Kidney (tissue), 14 donors: ENCODE results near the gene CDK14. TPM values are rescaled to one million over a fixed set of nuclear protein-coding genes. Genes with fewer than 3 reads are reported as not detected.

ENCODE experiments used
- DNase-seq, 5 donors: peaks; one replicate each; pipeline ENCODE4 v3.0.0-alpha.2; 2013 to 2020
- FAIRE-seq: peaks from 2 replicates; lab custom pipeline; 2012; peaks lifted over from hg19 to GRCh38; lab: Jason Lieb, UNC
- H3K27ac ChIP-seq, 2 donors: one replicate each; pipeline ENCODE4 v1.7.0; 2013; ENCODE audit warnings: low read depth in 2 of 2, low read length in 2 of 2, inconsistent platforms in 1 of 2
- H3K27me3 ChIP-seq: one replicate; pipeline ENCODE4 v1.7.1; 2013; ENCODE audit warnings: low read length, inconsistent platforms; ENCODE audit not compliant: control insufficient read depth, insufficient read depth
- H3K36me3 ChIP-seq, 3 donors: one replicate each; pipeline versions ENCODE4 v1.7.0 to v1.7.1; 2013; ENCODE audit warnings: low read length in 3 of 3, control low read depth in 1 of 3, inconsistent platforms in 1 of 3; ENCODE audit not compliant: insufficient read depth in 3 of 3, control insufficient read depth in 2 of 3
- H3K4me1 ChIP-seq, 3 donors: one replicate each; pipeline versions ENCODE4 v1.7.0 to v1.7.1; 2013; ENCODE audit warnings: low read length in 3 of 3, inconsistent platforms in 1 of 3, low read depth in 1 of 3; ENCODE audit not compliant: control insufficient read depth in 2 of 3, insufficient read depth in 2 of 3
- H3K4me3 ChIP-seq, 3 donors: one replicate each; pipeline versions ENCODE4 v1.7.0 to v1.8.1; 2013; ENCODE audit warnings: low read length in 3 of 3, control low read depth in 1 of 3, inconsistent platforms in 1 of 3
- H3K9ac ChIP-seq, 3 donors: one replicate each; pipeline versions ENCODE4 v1.7.0 to v1.7.1; 2013; ENCODE audit warnings: low read length in 3 of 3, control low read depth in 1 of 3, inconsistent platforms in 1 of 3
- H3K9me3 ChIP-seq, 3 donors: one replicate each; pipeline versions ENCODE4 v1.7.0 to v1.7.1; 2013; ENCODE audit warnings: low read length in 3 of 3, control low read depth in 1 of 3, inconsistent platforms in 1 of 3; ENCODE audit not compliant: control insufficient read depth in 2 of 3, insufficient read depth in 1 of 3
- CTCF ChIP-seq: IDR thresholded peaks from 3 replicates; pipeline ENCODE4 v1.5.1; 2012; ENCODE audit warnings: mild to moderate bottlenecking, moderate library complexity, borderline replicate concordance; ENCODE audit not compliant: insufficient read depth; ENCODE audit errors: extremely low read depth
- intact Hi-C: fragments of 100-400 bp; cut with DNase I; formaldehyde crosslinking; loops from one replicate; pipeline ENCODE4 v1.11.1; 2022
- polyA plus RNA-seq: library from polyadenylated mRNA; stranded (reverse); fragments of 350-450 nt; fragmentation: Illumina TruSeq; extraction: RNeasy Lipid Tissue Mini Kit (QIAGEN cat#74804); gene quantifications from one replicate; pipeline ENCODE4 v1.2.3, GENCODE V29; 2014; ENCODE audit warnings: low read depth, low replicate concordance; ENCODE audit not compliant: insufficient read depth
- total RNA-seq: library from RNA; stranded (reverse); fragmentation: NEBNext Ultra II Directional; extraction: Animal tissue kit (Norgen Biotek cat#: 25700); gene quantifications from one replicate; pipeline ENCODE4 v1.2.1, GENCODE V29; 2021
- donor health status: control.
- donor health status: control.
- donor health status: control.
- donor health status: control.
- donor health status: control.
- donor health status: DM: yes; HTN: yes; CAD: no.
- donor health status: Normal renal cell carcinoma (clear cell type).

The CDK14 gene
- total and polyA plus RNA-seq, 2 donors from 2014 or later, result 11.9 to 33.9 TPM

- no peaks in the 10 kb centered on the region for H3K9me3 ChIP-seq
- no peaks in the 10 kb centered on the region for H3K36me3 ChIP-seq
- no peak for DNase-seq
- H3K9ac ChIP-seq, result no peak overlapping the region
- TF ChIP-seq CTCF, result no peak
- FAIRE-seq, result no peak
- no peak overlapping the region for H3K4me3 ChIP-seq
- intact Hi-C loops, result no loop called here
- H3K27ac ChIP-seq, result no peak overlapping the region
- no peaks in the 10 kb centered on the region for H3K27me3 ChIP-seq
- peaks cover 0 to 3% (median 0%) of the 10 kb centered on the region in 3 donors for H3K4me1 ChIP-seq
Measured at GRCh38 chr7:91039033-91039432, 442.9 kb downstream of the CDK14 start.

- intact Hi-C loops, result no loop called here
- H3K9me3 ChIP-seq, result no peaks in the 10 kb centered on the region
- TF ChIP-seq CTCF, result no peak
- DNase-seq (no peak), FAIRE-seq (no peak)
- no peak overlapping the region for H3K27ac ChIP-seq
- H3K9ac ChIP-seq, result no peak overlapping the region
- no peaks in the 10 kb centered on the region for H3K36me3 ChIP-seq
- H3K27me3 ChIP-seq, result no peaks in the 10 kb centered on the region
- peaks cover 0 to 3% (median 0%) of the 10 kb centered on the region in 3 donors for H3K4me1 ChIP-seq
- H3K4me3 ChIP-seq, result no peak overlapping the region
Measured at GRCh38 chr7:91041141-91041540, 445.0 kb downstream of the CDK14 start.

GRCh38 chr7:91041901-91042484, 445.9 kb downstream of the CDK14 start:
- H3K9ac ChIP-seq, result no peak overlapping the region
- H3K36me3 ChIP-seq, result no peaks in the 10 kb centered on the region
- intact Hi-C loops, result no loop called here
- no peak for TF ChIP-seq CTCF
- no peak for DNase-seq
- H3K4me3 ChIP-seq, result no peak overlapping the region
- peaks cover 0 to 3% (median 0%) of the 10 kb centered on the region in 3 donors for H3K4me1 ChIP-seq
- no peak for FAIRE-seq
- no peaks in the 10 kb centered on the region for H3K27me3 ChIP-seq
- H3K27ac ChIP-seq, result no peak overlapping the region
- no peaks in the 10 kb centered on the region for H3K9me3 ChIP-seq

GRCh38 chr7:91043186-91043585, 447.1 kb downstream of the CDK14 start:
- Histone ChIP-seq H3K9me3 (no peaks in the 10 kb centered on the region), H3K27ac (no peak overlapping the region), H3K4me1 (peaks cover 0 to 3% (median 0%) of the 10 kb centered on the region in 3 donors), H3K27me3 (no peaks in the 10 kb centered on the region), H3K36me3 (no peaks in the 10 kb centered on the region), H3K9ac (no peak overlapping the region), H3K4me3 (no peak overlapping the region)
- TF ChIP-seq CTCF, result no peak
- intact Hi-C loops, result no loop called here
- DNase-seq (peak in 1 of 5 donors; percentile 42), FAIRE-seq (no peak)
